GM19395 (cell line): ENCODE measurements around the gene GPC6.

ENCODE experiments used
- ATAC-seq: cut with Tn5 transposase; IDR thresholded peaks from one replicate; pipeline ENCODE4 v1.9.1; 2021; ENCODE audit warnings: mild to moderate bottlenecking, moderate library complexity; ENCODE audit not compliant: unreplicated experiment

Gene GPC6

DNA sequence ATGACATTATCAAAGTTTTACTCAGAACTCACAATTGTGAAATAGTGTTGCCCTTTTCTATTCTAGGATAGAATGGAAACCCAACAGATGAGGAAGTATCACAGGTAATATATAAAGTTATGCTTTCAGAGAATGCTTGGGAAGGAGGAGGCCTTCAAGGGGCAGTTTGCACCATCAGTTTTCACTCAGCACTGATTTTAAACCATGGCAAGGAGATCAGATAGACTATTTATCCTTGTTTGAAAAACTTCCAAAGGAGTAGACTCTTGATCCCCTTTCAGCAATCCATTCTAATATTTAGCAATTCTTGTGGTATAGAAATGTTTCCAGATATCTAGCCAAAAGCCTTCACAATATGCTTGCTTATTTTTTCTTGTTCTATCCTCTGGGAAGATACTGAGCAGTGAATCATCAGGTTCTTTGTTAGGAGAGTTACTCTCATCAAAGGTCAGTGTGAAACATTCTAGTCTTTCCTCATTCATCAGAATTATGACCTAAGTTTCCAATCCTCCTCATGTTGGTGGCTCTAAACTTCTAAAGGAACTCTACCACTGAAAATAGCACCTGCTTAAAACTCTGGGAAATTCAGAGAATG lies 3.8 kb downstream of the GPC6 start:
- no peak for ATAC-seq

DNA sequence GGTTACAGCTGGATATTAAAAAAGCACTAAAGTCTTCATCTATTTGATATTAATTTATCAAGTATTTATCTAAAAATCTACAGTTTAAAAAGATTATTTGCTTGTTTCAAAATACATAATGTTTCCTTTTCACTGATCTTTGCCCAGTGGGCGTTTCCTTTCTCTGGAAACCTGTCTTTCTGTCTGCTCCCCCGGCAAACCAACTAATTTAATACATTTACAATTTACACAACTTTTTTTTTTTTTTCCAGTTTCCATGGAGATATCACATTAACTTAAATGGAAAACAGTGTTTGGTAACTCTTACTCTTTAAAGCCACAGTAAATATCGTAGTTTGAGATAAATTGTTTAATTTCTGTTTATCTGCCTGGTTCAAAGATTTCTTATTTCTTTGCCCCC lies 5.3 kb downstream of the GPC6 start:
- no peak for ATAC-seq

DNA sequence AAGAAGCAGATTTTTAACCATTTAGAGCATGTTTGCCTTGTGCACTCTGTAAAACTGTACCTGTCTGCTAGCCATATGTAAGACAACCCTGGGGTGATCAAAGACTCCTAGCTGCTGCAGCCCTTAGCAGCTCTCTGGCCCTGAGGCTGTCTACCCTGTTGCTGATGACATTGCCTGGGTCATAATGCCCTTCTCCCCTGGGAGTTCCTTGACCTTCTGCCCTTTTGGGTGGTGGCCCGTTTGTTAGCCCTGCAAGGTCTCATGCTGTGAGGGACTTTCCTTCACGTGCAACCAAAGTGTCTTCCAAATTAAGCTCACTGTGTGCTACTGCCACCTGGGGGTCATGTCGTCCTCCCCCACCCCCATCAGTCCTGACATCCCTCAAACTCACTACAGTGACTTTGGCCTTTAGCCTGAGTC lies 7.4 kb downstream of the GPC6 start:
- no peak for ATAC-seq

DNA sequence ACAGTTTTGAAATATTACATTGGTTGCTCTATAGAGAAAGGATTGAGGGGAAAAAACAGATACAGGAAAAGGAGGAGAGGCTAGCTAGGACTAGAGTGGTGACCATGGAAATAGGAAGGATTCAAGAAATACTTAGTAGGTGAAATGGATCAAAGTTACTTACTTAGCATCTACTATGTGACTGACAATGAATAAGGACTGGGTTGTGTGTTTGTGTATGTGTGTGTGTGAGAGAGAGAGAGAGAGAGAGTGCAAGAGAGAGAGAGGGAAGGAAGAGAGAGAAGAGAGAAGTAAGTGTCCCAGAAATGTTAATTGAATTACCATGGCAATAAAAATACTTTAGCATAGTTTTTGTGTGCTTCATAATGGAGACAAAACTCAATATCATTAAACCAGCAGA lies 7.9 kb downstream of the GPC6 start:
- no peak for ATAC-seq

DNA sequence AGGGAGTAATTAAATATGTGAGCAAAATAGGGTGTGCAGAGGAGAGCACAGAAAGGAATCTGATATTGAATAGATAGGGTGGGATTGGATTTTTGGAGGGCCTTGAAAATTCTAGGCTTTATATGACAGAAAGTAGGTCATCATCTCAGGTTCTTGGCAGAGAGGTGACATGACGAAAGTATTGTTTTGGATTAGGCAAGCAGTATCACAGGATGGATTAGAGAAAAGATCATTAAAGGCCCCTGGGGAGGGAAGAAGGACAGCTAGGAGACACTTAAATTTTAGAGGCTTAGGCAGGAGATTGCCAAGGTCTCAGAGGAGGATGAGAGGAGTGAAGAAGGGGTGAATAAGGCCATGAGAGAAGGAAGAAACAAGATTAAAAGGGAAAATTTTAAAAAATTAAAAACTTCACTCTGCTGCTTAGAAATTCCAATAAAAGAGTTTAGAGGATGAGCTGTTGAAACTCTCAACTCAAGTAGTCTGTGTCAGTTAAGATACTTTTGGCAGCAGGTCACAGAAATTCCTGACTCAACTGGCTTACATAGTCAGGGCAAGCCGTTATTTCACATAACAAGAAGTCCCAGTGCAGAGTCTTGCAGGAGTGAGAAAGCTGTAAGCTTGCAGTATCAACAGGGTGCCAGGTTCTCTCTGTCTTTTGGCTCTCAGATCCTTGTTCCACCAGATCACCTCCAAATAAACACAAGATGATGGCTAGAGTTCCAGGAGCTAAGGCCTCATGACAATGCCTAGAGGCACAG lies 8.8 kb downstream of the GPC6 start:
- no peak for ATAC-seq

DNA sequence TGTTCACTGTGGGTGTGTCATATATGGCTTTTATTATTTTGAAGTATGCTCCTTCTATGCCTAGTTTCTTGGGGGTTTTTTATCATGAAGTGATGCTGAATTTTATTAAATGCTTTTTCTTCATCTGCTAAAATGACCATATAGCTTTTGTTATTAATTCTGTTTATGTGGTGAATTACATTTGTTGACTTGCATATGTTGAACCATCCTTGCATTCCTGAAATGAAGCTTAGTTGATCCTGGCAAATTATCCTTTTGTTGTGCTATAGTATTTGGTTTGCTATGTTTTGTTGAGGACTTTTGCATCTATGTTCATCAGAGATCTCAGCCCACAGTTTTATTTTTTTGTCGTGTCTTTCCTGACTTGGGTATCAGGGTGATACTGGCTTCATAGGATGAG lies 12.1 kb downstream of the GPC6 start:
- ATAC-seq: no peak

DNA sequence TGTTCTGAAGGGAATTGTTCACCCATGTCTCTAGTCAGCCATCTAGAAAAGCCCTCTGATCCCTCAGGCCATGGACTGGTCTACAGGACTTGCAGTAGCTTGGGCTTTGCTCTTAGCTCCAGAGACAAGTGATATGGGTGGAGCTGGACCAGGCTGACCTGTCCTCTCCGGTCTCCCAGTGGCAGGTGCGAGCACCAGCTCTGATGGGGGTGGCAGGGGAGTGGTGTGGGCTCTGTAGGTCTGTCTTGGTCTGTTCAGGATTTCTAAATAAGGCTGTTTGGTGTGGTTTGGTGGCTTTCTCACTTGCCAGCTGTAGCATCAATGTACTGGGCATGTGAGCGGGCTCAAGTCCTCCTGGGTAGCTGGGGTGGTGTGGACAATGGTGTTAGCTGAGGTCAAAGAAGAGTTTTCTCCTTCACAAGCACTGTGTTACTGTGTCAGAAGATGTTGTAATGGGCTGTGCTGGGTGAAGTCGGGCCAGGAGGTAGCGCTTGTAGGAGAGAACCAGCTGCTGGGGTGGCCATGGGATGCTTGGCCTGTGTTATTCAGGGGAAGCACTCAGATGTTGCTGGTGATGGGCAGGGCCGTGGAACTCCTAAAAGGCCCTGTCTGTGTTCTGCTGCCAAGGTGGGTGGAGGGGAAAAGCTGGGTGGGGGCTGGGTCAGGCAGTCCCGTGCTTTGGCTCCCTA lies 16.9 kb downstream of the GPC6 start:
- ATAC-seq: no peak

DNA sequence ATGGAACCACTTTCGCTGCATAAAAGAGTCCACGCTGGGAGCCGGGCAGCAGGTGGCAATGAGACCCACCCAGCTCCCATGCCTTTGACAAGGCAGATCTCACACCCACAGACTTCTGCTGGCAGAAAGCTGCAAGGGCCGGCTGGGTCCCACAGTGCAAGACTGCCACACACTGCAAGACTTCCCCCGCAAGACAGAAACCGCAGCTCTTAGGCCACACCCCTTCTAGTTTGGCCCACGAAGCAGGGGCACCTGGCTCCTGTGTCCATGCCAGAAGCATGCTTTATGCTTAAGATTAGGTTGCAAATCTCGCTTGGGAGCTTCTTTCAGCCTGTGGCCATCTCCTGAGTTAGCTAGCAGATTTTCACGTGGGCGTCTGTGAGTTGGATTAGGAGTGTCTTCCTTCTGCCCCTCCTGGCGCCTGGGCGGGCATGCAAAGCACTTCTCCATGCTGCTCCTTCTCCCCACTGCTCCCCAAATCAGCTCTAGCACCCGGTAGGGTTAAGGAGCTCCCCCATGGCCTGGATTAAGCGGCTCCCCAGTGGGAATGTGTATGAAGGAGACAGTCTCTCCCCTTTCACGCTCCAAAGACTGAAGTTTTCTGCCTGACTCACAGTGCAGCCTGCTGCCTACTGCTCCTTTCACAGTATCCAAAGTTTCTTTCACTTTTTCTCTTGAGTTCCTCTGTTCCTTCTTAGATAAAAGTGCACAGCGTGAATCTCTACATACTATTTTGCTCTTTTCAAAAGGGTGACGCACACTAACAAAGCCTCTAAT lies 17.7 kb downstream of the GPC6 start:
- ATAC-seq: no peak

DNA sequence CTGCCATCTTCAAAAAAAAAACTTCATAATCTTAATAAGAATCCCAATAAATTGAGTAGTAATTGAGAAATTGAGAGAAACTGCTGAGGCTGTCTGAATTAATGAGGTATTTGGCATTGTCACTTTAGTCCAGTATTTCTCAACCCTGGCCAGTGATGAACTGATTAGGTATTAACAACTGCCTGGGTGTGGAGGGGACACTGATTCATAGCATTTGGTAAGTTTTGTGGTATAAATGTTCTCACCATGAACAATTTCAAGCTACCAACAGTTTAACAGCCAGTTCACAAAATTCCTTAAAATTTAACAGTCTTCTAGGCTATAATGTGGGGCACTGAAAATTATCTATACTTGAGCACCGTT lies 18.3 kb downstream of the GPC6 start:
- no peak for ATAC-seq

DNA sequence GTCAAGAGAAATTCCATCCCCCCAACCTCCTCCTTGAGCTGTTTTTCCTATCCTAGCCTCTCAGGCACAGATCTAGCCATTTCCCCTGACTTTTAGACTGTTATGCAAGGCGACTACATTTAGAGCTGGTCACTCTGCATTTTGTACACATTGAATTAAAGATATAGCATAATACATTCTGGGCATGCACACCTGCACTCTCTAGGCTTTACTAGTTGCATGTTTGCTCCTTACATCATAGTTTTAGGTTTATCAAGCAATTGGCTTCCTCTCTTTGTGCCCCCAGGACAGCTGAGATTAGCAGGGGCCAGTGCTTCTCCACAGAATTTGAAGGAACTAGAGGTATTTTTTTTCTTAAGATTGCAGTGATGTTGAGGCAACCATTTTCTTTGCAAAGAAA lies 19.5 kb downstream of the GPC6 start:
- no peak for ATAC-seq

DNA sequence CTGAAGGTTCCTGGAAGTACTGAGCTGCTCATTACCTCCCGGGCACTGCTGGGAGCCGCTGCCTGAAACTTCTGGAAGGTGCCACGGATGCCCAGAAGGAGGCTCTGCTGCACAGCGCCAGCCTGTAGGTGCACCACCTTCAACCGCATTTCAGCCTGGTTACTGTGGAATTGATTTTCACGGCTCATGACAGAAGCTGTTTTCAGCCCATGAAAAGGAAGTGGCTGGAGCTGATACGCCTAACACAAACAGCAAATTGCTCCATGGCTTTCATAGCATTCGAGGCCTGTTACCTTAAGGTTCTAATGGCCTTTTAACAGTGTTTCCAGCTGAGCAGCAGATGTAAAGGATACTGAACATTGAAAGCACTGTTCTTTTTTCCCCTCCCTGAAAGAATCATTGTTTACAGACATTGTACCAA lies 22.0 kb downstream of the GPC6 start:
- no peak for ATAC-seq

DNA sequence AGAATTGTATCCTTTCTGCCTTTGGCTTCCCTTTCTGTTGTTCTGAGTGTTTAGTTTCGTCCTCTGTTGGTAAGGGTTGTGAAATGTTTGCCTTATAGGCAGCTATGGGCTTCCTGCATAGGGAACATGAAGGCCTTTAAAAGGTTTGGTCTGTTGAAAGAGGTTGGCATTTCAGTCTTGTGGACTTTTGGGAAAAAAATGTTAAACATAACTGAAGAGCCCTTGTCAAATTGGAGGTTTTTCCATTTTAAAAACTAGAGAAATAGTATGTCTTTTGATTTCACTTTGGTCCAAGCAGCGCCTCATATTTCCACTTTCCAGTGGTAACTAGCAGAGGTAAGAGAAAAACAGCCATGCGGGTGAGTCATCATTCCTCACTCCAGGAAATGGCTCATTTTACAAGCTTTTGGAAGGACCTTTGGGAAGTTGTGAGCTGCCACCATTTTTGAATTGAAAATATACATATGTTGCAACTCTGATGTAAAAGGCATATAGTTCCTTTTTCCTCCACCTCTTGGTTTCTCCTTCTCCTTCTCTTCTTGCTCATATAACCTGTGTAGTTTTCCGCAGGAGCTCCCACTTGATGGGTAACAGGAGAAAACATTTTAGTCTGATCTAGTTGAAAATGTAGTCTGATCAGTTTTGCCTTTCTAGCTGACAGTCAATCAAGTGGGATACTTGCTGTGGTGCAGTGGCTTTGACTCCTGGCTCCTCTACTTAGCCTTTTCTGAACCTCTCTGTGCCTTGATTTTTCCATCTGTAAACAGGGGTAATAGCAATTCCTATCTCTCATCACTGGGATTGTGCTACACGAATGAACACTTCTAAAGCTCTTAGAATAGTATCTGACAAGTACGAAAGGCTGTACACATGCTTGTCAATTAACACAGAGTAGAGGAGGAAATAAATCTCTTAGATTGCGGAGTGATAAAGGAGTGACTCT lies 23.0 kb downstream of the GPC6 start:
- ATAC-seq: no peak

DNA sequence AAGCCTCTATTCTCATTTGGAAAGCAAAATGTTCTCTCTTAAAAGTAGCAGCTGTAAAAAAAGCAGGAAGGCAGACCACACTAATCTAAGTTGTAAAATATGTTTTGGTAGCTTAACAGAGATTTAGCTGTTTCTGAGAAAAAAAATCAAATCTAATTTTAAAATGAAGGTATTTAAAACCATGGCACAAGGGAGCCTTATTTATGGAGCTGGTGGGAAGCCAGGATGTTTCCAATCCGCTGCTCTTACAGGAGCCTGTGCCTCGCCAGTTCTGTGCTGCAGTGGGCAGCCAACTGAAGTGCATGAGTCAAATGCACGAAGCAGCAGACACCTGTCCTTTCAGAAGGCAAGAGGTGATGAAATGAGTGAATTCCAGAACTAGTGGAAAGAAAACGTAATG lies 28.2 kb downstream of the GPC6 start:
- ATAC-seq: no peak

DNA sequence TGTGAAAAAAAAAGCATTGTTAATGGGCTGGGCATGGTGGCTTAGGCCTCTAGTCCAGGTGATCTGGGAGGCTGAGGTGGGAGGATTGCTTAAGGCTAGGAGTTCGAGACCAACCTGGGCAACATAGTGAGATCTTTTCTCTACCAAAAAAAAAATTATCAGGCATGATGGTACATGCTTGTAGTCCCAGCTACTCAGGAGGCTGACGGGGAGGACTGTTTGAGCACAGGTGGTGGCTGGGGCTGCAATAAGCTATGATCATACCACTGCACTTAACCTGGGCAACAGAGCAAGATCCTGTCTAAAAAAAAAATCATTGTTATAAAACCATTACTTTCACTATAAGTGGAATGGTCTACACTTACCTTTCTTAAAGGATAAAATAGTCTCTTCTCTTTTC lies 30.4 kb downstream of the GPC6 start:
- no peak for ATAC-seq

DNA sequence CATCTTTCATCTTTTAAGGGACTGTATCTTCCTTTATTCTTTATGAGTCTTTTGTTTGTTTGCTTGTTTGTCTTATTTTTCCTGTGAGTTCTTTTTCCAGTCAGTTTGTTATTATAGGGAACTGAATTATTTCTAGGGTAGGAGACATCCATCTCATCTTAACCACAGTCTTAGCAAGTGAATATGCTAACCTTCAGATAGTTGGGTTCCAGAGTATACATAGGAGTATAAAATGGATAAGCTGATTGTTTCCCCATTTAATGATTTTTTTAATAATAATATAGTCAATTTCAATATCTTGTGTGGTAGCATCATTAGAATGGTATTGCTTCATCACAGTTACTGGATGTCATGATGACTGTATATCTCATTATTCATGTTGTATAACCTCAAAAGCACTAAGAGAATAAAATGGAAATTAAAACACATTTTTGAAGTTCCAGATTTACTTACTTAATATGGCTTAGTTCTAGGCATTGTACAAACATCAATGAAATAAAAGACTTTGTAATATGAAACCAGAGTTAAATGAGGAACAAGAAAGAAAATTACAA lies 33.0 kb downstream of the GPC6 start:
- no peak for ATAC-seq

DNA sequence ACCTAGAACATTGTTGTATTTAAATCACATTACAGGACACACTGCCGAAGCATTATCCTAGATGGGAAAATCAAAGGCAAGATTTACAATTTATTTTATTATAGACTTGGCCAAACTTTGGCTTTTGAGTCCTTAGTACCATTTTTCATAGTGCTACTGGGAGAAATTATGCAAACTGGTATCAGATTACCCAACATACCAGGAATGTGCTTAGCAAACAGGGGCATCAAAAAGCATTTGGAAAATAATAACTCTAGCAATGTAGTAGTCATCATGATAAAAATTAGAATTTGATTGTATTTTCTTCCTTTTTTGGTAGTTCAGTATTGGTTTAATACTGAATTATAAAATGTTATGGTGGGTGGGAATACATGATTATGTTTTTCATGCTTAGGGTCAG lies 34.0 kb downstream of the GPC6 start:
- no peak for ATAC-seq

DNA sequence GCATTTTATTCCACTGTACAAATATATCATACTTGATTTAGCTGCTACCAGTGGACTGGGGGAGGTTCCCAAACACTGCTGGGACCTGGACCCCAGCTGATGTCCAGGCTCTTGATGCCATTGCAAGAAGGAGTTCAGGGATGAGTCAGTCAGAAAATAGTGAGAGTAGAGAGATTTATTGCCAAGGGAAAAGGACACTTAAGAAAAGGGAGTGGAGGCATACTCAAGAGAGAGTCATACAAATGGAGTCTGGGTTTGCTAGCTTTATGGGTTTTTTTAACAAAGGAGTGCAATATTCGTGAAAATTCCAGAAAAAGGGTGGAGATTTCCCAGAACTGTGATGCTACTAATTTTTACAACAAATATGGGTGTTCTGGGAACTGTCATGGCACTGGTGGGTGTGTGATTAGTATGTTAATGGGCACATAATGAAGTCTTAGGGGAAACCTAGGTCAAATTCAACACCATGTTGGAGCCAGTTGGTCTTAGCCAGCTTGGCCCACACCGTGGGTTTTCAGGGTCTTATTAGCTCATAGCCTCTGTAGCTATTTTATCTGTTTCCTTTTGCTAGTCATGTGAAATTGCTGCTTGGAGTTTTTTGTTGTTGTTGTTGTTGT lies 36.2 kb downstream of the GPC6 start:
- ATAC-seq: no peak

DNA sequence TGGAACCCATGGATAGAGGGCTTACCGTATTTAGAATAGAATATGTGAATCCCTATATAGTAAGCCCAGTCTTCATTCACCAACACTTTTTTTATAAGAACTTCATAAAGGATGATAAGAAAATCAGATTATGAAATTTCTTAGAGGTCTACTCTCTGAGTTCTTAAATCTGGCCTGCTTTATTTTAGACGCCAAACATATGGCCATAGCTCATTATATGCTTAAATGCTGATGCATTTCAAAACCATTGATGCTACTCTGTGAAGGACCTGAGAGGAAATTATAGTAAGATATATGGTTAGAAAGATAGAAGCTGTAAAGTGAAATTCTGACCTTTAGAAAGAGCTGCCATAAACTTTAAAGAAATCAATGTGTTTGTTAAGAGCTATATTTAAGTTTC lies 38.3 kb downstream of the GPC6 start:
- ATAC-seq: no peak

DNA sequence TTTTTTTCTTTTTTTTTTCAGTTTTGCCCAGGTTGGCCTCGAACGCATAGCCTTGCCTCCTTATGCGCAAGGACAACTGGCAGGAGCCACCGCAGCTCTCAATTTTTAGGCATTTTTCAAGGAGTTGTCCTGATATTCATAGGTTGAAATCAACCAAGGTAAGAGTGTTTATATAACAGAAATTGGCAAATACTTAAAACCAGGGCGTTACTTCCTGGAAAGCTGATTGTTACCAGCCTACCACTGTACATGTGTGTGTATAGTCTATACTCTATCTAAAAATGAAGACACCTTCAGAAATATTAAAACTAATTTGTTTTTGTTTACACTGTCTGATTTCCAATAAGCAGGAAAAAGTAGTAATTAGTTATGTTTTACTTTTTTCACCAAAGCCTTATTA lies 39.2 kb downstream of the GPC6 start:
- no peak for ATAC-seq

DNA sequence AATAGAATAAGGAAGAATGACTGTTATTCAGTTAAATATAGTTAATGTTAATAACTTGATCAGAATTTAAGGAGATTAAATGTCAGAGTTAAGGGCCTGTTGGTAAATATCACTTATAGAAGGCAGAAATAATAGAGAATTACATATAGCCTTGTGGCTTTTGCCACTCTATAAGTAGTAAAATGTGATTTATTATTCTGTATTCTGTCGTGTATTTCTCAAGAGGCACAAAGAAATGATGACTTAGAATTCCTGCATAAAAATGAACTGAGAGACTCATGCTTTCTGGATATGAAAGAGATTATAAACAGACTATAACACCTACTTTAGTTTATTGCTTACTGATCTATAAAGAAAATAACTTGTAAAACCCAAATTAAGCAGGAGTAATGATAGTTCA lies 40.1 kb downstream of the GPC6 start:
- no peak for ATAC-seq
